ENCODE data around the gene TUSC2.

DNA sequence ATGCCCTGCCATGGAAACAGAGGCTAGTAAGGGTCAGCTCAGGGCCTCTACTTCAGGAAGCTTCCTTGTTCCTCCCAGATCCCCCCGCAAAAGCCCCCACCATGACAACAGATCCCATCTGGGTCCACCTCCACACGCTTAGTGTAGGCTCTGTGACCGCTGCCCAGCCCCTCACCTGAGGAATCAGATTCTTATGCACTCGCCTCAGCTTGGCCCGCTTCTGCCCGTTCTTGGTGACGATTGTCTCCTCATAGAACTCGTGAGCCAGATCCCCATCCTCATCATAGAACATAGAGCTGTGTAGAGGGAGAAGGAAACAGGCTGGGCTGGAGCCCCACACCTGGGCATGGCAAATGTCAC lies 1.9 kb downstream of the TUSC2 start:
- TF ChIP-seq, protein P1, sequence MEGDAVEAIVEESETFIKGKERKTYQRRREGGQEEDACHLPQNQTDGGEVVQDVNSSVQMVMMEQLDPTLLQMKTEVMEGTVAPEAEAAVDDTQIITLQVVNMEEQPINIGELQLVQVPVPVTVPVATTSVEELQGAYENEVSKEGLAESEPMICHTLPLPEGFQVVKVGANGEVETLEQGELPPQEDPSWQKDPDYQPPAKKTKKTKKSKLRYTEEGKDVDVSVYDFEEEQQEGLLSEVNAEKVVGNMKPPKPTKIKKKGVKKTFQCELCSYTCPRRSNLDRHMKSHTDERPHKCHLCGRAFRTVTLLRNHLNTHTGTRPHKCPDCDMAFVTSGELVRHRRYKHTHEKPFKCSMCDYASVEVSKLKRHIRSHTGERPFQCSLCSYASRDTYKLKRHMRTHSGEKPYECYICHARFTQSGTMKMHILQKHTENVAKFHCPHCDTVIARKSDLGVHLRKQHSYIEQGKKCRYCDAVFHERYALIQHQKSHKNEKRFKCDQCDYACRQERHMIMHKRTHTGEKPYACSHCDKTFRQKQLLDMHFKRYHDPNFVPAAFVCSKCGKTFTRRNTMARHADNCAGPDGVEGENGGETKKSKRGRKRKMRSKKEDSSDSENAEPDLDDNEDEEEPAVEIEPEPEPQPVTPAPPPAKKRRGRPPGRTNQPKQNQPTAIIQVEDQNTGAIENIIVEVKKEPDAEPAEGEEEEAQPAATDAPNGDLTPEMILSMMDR (IDR thresholded peaks at IDR 0.05; ENCODE audit: insufficient read depth, low read depth, low read length), result no peak
- no peak for TF ChIP-seq EZH2 (IDR thresholded peaks at IDR 0.05; ENCODE audit: insufficient read depth, low read length)
